Ishikawa (cell line): ENCODE measurements around the gene AUP1.

Experiments
- CEBPB ChIP-seq: IDR thresholded peaks from 2 replicates; pipeline ENCODE4 v1.6.1; 2012
- CREB1 ChIP-seq: IDR thresholded peaks from 2 replicates; pipeline ENCODE4 v1.6.1; 2012; ENCODE audit warnings: low read depth
- EGR1 ChIP-seq: IDR thresholded peaks from 2 replicates; pipeline ENCODE4 v1.6.1; 2012
- EP300 ChIP-seq: IDR thresholded peaks from 2 replicates; pipeline ENCODE4 v1.6.1; 2012; ENCODE audit warnings: borderline replicate concordance
- FOXM1 ChIP-seq: IDR thresholded peaks from 2 replicates; pipeline ENCODE4 v1.6.1; 2012; ENCODE audit warnings: low read depth, borderline replicate concordance
- MAX ChIP-seq: IDR thresholded peaks from 2 replicates; pipeline ENCODE4 v1.6.1; 2012
- NFIC ChIP-seq: IDR thresholded peaks from 2 replicates; pipeline ENCODE4 v1.6.1; 2012
- RAD21 ChIP-seq: IDR thresholded peaks from 2 replicates; pipeline ENCODE4 v1.6.1; 2012; ENCODE audit warnings: low read depth
- REST ChIP-seq: IDR thresholded peaks from 2 replicates; pipeline ENCODE4 v1.6.1; 2012; ENCODE audit warnings: low read depth, mild to moderate bottlenecking
- TAF1 ChIP-seq: IDR thresholded peaks from 2 replicates; pipeline ENCODE4 v1.6.1; 2012; ENCODE audit warnings: low read depth, mild to moderate bottlenecking
- TCF12 ChIP-seq: IDR thresholded peaks from 2 replicates; pipeline ENCODE4 v1.6.1; 2012; ENCODE audit warnings: low read depth
- TEAD4 ChIP-seq: IDR thresholded peaks from 2 replicates; pipeline ENCODE4 v1.6.1; 2012
- USF1 ChIP-seq: IDR thresholded peaks from 2 replicates; pipeline ENCODE4 v1.6.1; 2012
- YY1 ChIP-seq: IDR thresholded peaks from 2 replicates; pipeline ENCODE4 v1.6.1; 2012; ENCODE audit warnings: low read depth
- ZBTB7A ChIP-seq: IDR thresholded peaks from 2 replicates; pipeline ENCODE4 v1.6.1; 2012; ENCODE audit warnings: low read depth

AUP1 gene

GRCh38 chr2:74550231-74550630 is 20.7 kb upstream of the AUP1 start:
- TF ChIP-seq REST (no peak), ZBTB7A (no peak), NFIC (no peak), TEAD4 (no peak), CREB1 (no peak), YY1 (no peak), TCF12 (no peak), EGR1 (no peak), CEBPB (no peak), EP300 (no peak), USF1 (no peak), MAX (no peak), RAD21 (no peak), FOXM1 (no peak), TAF1 (no peak)

GRCh38 chr2:74548900-74549826 is 19.7 kb upstream of the AUP1 start:
- no peak for TF ChIP-seq NFIC
- peak; percentile 29; the same call in 1 of the 2 replicates for TF ChIP-seq TCF12
- no peak for TF ChIP-seq EP300
- no peak for TF ChIP-seq CEBPB
- no peak for TF ChIP-seq FOXM1
- peak; percentile 81 for TF ChIP-seq ZBTB7A
- TF ChIP-seq EGR1 = peak; percentile 83
- TF ChIP-seq TAF1 = peak; percentile 42; the same call in 1 of the 2 replicates
- no peak for TF ChIP-seq CREB1
- TF ChIP-seq USF1 = peak; percentile 78
- peak; percentile 93 for TF ChIP-seq MAX
- TF ChIP-seq YY1 = peak; percentile 35; the same call in 1 of the 2 replicates
- no peak for TF ChIP-seq RAD21
- no peak for TF ChIP-seq REST
- TF ChIP-seq TEAD4 = no peak

- no peak for TF ChIP-seq TEAD4
- TF ChIP-seq TCF12 = no peak
- no peak; the same call in 1 of the 2 replicates for TF ChIP-seq YY1
- TF ChIP-seq CREB1 = no peak
- no peak for TF ChIP-seq EGR1
- no peak for TF ChIP-seq MAX
- no peak for TF ChIP-seq ZBTB7A
Observed at GRCh38 chr2:74548285-74548899, 18.9 kb upstream of the AUP1 start.

GRCh38 chr2:74546004-74546403 is 16.5 kb upstream of the AUP1 start:
- TF ChIP-seq MAX (no peak), EGR1 (no peak), NFIC (no peak), REST (no peak), YY1 (no peak), CREB1 (no peak), FOXM1 (no peak), RAD21 (no peak), USF1 (no peak), TCF12 (no peak), TEAD4 (no peak), ZBTB7A (no peak), CEBPB (no peak)
